HepG2 (cell line): Measurements from ENCODE around the gene TSEN34. TPM values are rescaled to one million over a fixed set of nuclear protein-coding genes. Genes with fewer than 3 reads are reported as not detected.

Source experiments
- ATF1 ChIP-seq: IDR thresholded peaks from 2 replicates; pipeline ENCODE4 v1.6.1; 2016; ENCODE audit warnings: mild to moderate bottlenecking, control low read depth
- CHD4 ChIP-seq: fragments of 200-600 bp; sonication (generic); IDR thresholded peaks from 2 replicates; pipeline ENCODE4 v1.7.0; 2017; ENCODE audit warnings: mild to moderate bottlenecking, low read length, borderline replicate concordance
- FOXK1 ChIP-seq: sonication (generic); formaldehyde crosslinking; IDR thresholded peaks from 2 replicates; pipeline ENCODE4 v1.4.0; 2020; ENCODE audit warnings: low read depth, missing genetic modification reagents, borderline replicate concordance
- HMG20A ChIP-seq: IDR thresholded peaks from 2 replicates; pipeline ENCODE4 v1.6.1; 2016; ENCODE audit warnings: borderline replicate concordance
- KAT8 ChIP-seq: IDR thresholded peaks from 2 replicates; pipeline ENCODE4 v1.6.1; 2016; ENCODE audit warnings: missing genetic modification reagents, missing compliant biosample characterization
- KLF9 ChIP-seq: IDR thresholded peaks from 2 replicates; pipeline ENCODE4 v1.6.1; 2016; ENCODE audit warnings: low read depth
- NCOA1 ChIP-seq: sonication (generic); formaldehyde crosslinking; IDR thresholded peaks from 2 replicates; pipeline ENCODE4 v1.9.0; 2021; ENCODE audit warnings: missing genetic modification reagents
- NFIC ChIP-seq: IDR thresholded peaks from 2 replicates; pipeline ENCODE4 v1.6.1; 2012; ENCODE audit warnings: mild to moderate bottlenecking, low read length, inconsistent platforms
- SIN3A ChIP-seq: IDR thresholded peaks from 2 replicates; pipeline ENCODE4 v1.6.1; 2011; ENCODE audit warnings: low read depth, mild to moderate bottlenecking, control low read depth, low read length, borderline replicate concordance
- TARDBP ChIP-seq: sonication (generic); formaldehyde crosslinking; IDR thresholded peaks from 2 replicates; pipeline ENCODE4 v1.8.0; 2022; ENCODE audit warnings: mild to moderate bottlenecking, missing genetic modification reagents
- TCF7 ChIP-seq: sonication (generic); IDR thresholded peaks from 2 replicates; pipeline ENCODE4 v1.6.1; 2016; ENCODE audit warnings: antibody characterized with exemption, low read depth
- YEATS2 ChIP-seq: sonication (generic); formaldehyde crosslinking; IDR thresholded peaks from 2 replicates; pipeline ENCODE4 v1.4.0; 2020; ENCODE audit warnings: missing genetic modification reagents, borderline replicate concordance
- ZNF207 ChIP-seq: fragments of 450-650 bp; IDR thresholded peaks from 2 replicates; pipeline ENCODE4 v1.6.1; 2016; ENCODE audit warnings: antibody characterized with exemption, borderline replicate concordance
- ZNF264 ChIP-seq: sonication (generic); formaldehyde crosslinking; IDR thresholded peaks from 2 replicates; pipeline ENCODE4 v1.4.0; 2020; ENCODE audit warnings: missing genetic modification reagents
- ZNF30 ChIP-seq: sonication (generic); formaldehyde crosslinking; IDR thresholded peaks from 2 replicates; pipeline ENCODE4 v1.5.0; 2020; ENCODE audit warnings: mild to moderate bottlenecking, missing genetic modification reagents
- ZNF317 ChIP-seq: sonication (generic); formaldehyde crosslinking; IDR thresholded peaks from 2 replicates; pipeline ENCODE4 v1.5.0; 2020; ENCODE audit warnings: mild to moderate bottlenecking, missing genetic modification reagents
- ZNF329 ChIP-seq: sonication (generic); formaldehyde crosslinking; IDR thresholded peaks from 2 replicates; pipeline ENCODE4 v1.9.0; 2021; ENCODE audit warnings: low read depth, mild to moderate bottlenecking, missing genetic modification reagents
- ZNF430 ChIP-seq: sonication (generic); formaldehyde crosslinking; IDR thresholded peaks from 2 replicates; pipeline ENCODE4 v1.9.0; 2021; ENCODE audit warnings: mild to moderate bottlenecking, missing genetic modification reagents
- ZNF530 ChIP-seq: sonication (generic); formaldehyde crosslinking; IDR thresholded peaks from 2 replicates; pipeline ENCODE4 v1.5.0; 2020; ENCODE audit warnings: low read depth, mild to moderate bottlenecking, missing genetic modification reagents
- ZNF552 ChIP-seq: sonication (generic); formaldehyde crosslinking; IDR thresholded peaks from 2 replicates; pipeline ENCODE4 v1.9.0; 2022; ENCODE audit warnings: missing genetic modification reagents, mild to moderate bottlenecking, borderline replicate concordance
- ZNF563 ChIP-seq: sonication (generic); formaldehyde crosslinking; IDR thresholded peaks from 2 replicates; pipeline ENCODE4 v1.8.0; 2022; ENCODE audit warnings: mild to moderate bottlenecking, moderate library complexity, missing genetic modification reagents
- ZNF615 ChIP-seq: sonication (generic); formaldehyde crosslinking; IDR thresholded peaks from 2 replicates; pipeline ENCODE4 v1.5.0; 2020; ENCODE audit warnings: mild to moderate bottlenecking, missing genetic modification reagents, borderline replicate concordance
- ZNF772 ChIP-seq: sonication (generic); formaldehyde crosslinking; IDR thresholded peaks from 2 replicates; pipeline ENCODE4 v1.5.0; 2020; ENCODE audit warnings: mild to moderate bottlenecking, missing genetic modification reagents
- ZNF878 ChIP-seq: sonication (generic); formaldehyde crosslinking; IDR thresholded peaks from 2 replicates; pipeline ENCODE4 v1.8.1; 2023; ENCODE audit warnings: mild to moderate bottlenecking, missing genetic modification reagents, moderate library complexity
- polyA plus RNA-seq, 8 experiments: library from polyadenylated mRNA; depleted of rRNA in 3 of 8; stranded (reverse) in 7 of 8; unstranded in 1 of 8; fragments of >200 nt; fragmentation: Illumina TruSeq in 4 of 8; extraction: Trizol in 4 of 8; gene quantifications; 2 replicates each; pipeline versions ENCODE4 v1.2.1 to v1.2.3, GENCODE V29; 2011 to 2016; ENCODE audit warnings: low read depth in 4 of 8, missing spikeins in 1 of 8, mixed read lengths in 1 of 8; ENCODE audit not compliant: insufficient read depth in 1 of 8
- total RNA-seq, 5 experiments: library from RNA; depleted of rRNA; stranded (reverse); fragments of >200 nt; fragmentation: Illumina TruSeq; extraction: Trizol; gene quantifications; 2 replicates each; pipeline ENCODE4 v1.2.3, GENCODE V29; 2016; ENCODE audit warnings: low read depth in 1 of 5
- TF ChIP-seq, protein P1 (sequence below): sonication (generic); formaldehyde crosslinking; IDR thresholded peaks from 2 replicates; pipeline ENCODE4 v1.5.1; 2020; ENCODE audit warnings: mild to moderate bottlenecking, missing genetic modification reagents, borderline replicate concordance
- TF ChIP-seq, protein P2 (sequence below): sonication (generic); formaldehyde crosslinking; IDR thresholded peaks from 2 replicates; pipeline ENCODE4 v1.8.0; 2022; ENCODE audit warnings: mild to moderate bottlenecking, missing genetic modification reagents, moderate library complexity

The TSEN34 gene
- total and polyA plus RNA-seq, 2 of the 13 experiments (the other 11 are each of a cell fraction or from before 2014, with no cell fraction given) = 55.1 to 65.4 TPM

DNA sequence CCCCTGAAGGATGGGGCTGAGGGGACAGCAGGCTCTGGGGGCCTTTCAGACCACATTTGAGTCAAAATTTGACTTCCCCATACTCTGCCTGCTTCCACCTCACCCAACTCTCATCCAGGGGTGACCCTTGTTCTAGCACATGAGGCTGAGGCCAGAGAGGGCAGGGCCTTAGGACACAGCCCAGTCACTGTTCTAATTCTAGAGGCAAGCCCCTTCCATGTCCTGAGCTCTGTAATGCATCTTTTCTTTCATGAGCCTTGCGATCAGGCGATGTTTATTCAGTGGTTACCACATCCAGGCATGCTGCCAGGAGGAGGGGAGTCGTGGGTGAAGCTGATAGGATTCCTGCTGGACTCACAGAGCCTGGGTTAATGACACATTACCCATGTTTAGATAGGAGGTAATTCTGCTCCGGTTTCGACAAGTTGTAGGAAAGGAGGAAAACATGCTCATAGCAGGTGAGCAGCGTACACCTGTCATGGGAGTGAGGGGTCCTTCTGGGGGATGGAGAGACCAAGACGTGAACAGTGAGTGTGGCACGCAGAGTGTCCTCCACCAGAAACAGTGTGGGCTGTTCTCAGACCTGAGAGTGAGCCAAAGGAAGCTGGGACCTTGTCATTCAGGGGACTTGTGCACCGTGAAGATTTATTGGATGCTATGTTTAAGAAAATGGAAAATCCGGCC is 18.8 kb downstream of the TSEN34 start (continued):
- TF ChIP-seq FOXK1 (CRISPR knock-in tag) (peak; percentile 49; the same call in 1 of the 2 replicates), ZNF329 (CRISPR knock-in tag) (0 out of 2 replicates have a peak, but pooled peaks have one; percentile 12), NFIC (peak; percentile 74; the same call in 1 of the 2 replicates), ZNF615 (CRISPR knock-in tag) (no peak), ZNF530 (no peak), ZNF264 (CRISPR knock-in tag) (peak; percentile 48; the same call in 1 of the 2 replicates), ZNF772 (CRISPR knock-in tag) (no peak), HMG20A (CRISPR knock-in tag) (peak; percentile 79; the same call in 1 of the 2 replicates), KAT8 (CRISPR knock-in tag) (peak; percentile 61; the same call in 1 of the 2 replicates), ZNF207 (no peak), ZNF552 (CRISPR knock-in tag) (no peak), TARDBP (peak; percentile 89), ZNF878 (CRISPR knock-in tag) (no peak), CHD4 (no peak; the same call in 1 of the 2 replicates), SIN3A (peak; percentile 68; the same call in 1 of the 2 replicates), ZNF317 (CRISPR knock-in tag) (no peak), ZNF430 (CRISPR knock-in tag) (0 out of 2 replicates have a peak, but pooled peaks have one; percentile 46), YEATS2 (CRISPR knock-in tag) (peak; percentile 47; the same call in 1 of the 2 replicates), KLF9 (CRISPR knock-in tag) (no peak), TCF7 (peak; percentile 10; the same call in 1 of the 2 replicates), ATF1 (CRISPR knock-in tag) (no peak), ZNF30 (CRISPR knock-in tag) (no peak), NCOA1 (CRISPR knock-in tag) (no peak), ZNF563 (no peak)
- TF ChIP-seq, protein P1, sequence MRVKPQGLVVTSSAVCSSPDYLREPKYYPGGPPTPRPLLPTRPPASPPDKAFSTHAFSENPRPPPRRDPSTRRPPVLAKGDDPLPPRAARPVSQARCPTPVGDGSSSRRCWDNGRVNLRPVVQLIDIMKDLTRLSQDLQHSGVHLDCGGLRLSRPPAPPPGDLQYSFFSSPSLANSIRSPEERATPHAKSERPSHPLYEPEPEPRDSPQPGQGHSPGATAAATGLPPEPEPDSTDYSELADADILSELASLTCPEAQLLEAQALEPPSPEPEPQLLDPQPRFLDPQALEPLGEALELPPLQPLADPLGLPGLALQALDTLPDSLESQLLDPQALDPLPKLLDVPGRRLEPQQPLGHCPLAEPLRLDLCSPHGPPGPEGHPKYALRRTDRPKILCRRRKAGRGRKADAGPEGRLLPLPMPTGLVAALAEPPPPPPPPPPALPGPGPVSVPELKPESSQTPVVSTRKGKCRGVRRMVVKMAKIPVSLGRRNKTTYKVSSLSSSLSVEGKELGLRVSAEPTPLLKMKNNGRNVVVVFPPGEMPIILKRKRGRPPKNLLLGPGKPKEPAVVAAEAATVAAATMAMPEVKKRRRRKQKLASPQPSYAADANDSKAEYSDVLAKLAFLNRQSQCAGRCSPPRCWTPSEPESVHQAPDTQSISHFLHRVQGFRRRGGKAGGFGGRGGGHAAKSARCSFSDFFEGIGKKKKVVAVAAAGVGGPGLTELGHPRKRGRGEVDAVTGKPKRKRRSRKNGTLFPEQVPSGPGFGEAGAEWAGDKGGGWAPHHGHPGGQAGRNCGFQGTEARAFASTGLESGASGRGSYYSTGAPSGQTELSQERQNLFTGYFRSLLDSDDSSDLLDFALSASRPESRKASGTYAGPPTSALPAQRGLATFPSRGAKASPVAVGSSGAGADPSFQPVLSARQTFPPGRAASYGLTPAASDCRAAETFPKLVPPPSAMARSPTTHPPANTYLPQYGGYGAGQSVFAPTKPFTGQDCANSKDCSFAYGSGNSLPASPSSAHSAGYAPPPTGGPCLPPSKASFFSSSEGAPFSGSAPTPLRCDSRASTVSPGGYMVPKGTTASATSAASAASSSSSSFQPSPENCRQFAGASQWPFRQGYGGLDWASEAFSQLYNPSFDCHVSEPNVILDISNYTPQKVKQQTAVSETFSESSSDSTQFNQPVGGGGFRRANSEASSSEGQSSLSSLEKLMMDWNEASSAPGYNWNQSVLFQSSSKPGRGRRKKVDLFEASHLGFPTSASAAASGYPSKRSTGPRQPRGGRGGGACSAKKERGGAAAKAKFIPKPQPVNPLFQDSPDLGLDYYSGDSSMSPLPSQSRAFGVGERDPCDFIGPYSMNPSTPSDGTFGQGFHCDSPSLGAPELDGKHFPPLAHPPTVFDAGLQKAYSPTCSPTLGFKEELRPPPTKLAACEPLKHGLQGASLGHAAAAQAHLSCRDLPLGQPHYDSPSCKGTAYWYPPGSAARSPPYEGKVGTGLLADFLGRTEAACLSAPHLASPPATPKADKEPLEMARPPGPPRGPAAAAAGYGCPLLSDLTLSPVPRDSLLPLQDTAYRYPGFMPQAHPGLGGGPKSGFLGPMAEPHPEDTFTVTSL = no peak; the same call in 1 of the 2 replicates
- TF ChIP-seq, protein P2, sequence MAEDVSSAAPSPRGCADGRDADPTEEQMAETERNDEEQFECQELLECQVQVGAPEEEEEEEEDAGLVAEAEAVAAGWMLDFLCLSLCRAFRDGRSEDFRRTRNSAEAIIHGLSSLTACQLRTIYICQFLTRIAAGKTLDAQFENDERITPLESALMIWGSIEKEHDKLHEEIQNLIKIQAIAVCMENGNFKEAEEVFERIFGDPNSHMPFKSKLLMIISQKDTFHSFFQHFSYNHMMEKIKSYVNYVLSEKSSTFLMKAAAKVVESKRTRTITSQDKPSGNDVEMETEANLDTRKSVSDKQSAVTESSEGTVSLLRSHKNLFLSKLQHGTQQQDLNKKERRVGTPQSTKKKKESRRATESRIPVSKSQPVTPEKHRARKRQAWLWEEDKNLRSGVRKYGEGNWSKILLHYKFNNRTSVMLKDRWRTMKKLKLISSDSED (CRISPR knock-in tag) = no peak
